Uterus (tissue), 4 donors: ENCODE results near the gene DGCR2. TPM values are rescaled to one million over a fixed set of nuclear protein-coding genes. Genes with fewer than 3 reads are reported as not detected.
"Not testable (repeated sequence)": the region's sequence is repeated elsewhere in the genome, so short reads cannot be mapped to it uniquely, and the experiment has no call there.

Experiments used
- DNase-seq, 2 donors: peaks; one replicate each; pipeline ENCODE4 v3.0.0-alpha.2; 2019 to 2020
- H3K27ac ChIP-seq, 2 donors: fragments of 200-600 bp; sonication (generic); 1 replicate in 1 of 2; 2 replicates in 1 of 2; pipeline ENCODE4 v1.5.1; 2016 to 2018
- H3K27me3 ChIP-seq, 2 donors: fragments of 200-600 bp; sonication (generic); one replicate each; pipeline ENCODE4 v1.5.1; 2018 to 2019; ENCODE audit warnings: control low read depth in 1 of 2
- H3K36me3 ChIP-seq, 2 donors: fragments of 200-600 bp; sonication (generic); one replicate each; pipeline ENCODE4 v1.5.1; 2019; ENCODE audit warnings: control low read depth in 1 of 2
- H3K4me1 ChIP-seq, 2 donors: fragments of 200-600 bp; sonication (generic); one replicate each; pipeline ENCODE4 v1.5.1; 2018 to 2019; ENCODE audit warnings: control low read depth in 1 of 2
- H3K4me3 ChIP-seq, 2 donors: fragments of 200-600 bp; sonication (generic); 1 replicate in 1 of 2; 2 replicates in 1 of 2; pipeline ENCODE4 v1.5.1; 2018 to 2019; ENCODE audit warnings: mild to moderate bottlenecking in 1 of 2
- H3K9me3 ChIP-seq, 2 donors: fragments of 200-600 bp; sonication (generic); one replicate each; pipeline ENCODE4 v1.5.1; 2019; ENCODE audit warnings: control low read depth in 1 of 2
- CTCF ChIP-seq, 4 experiments: fragments of 200-600 bp in 2 of 4; fragments of 450-650 bp in 2 of 4; sonication (generic) in 2 of 4; IDR thresholded peaks; one replicate each; pipeline ENCODE4 v1.5.1; 2016 to 2019; ENCODE audit warnings: antibody characterized with exemption in 4 of 4, mild to moderate bottlenecking in 2 of 4, moderate library complexity in 1 of 4
- POLR2A ChIP-seq, 2 donors: fragments of 450-650 bp; IDR thresholded peaks; one replicate each; pipeline ENCODE4 v1.6.1; 2016; ENCODE audit warnings: antibody characterized with exemption in 2 of 2, mild to moderate bottlenecking in 1 of 2, moderate library complexity in 1 of 2
- intact Hi-C: fragments of 100-400 bp; cut with DNase I; formaldehyde crosslinking; loops from one replicate; pipeline ENCODE4 v1.15.1; 2023; ENCODE audit warnings: low total_unique reads
- total RNA-seq, 4 donors: library from RNA; depleted of rRNA in 3 of 4; stranded (reverse); fragments of >200 nt in 3 of 4; gene quantifications; one replicate each; pipeline versions ENCODE4 v1.1.0 to v1.2.4, GENCODE V29; 2014 to 2023
- donor health status: DM: yes; HTN: yes; CAD: no.

The DGCR2 gene
- total RNA-seq, 4 donors from 2014 or later, result 18.2 to 88.9 (median 47.6) TPM

GRCh38 chr22:19051381-19052072 is 70.7 kb downstream of the DGCR2 start:
- Histone ChIP-seq H3K4me1 (no peaks in the 10 kb centered on the region), H3K9me3 (no peaks in the 10 kb centered on the region), H3K27ac (no peak overlapping the region), H3K27me3 (no peaks in the 10 kb centered on the region), H3K36me3 (no peaks in the 10 kb centered on the region), H3K4me3 (no peak overlapping the region)
- intact Hi-C loops, result no loop called here
- DNase-seq, result no peak
- TF ChIP-seq POLR2A (IDR thresholded peaks at IDR 0.05) (no peak), CTCF (IDR thresholded peaks at IDR 0.05) (no peak)

- H3K4me1 ChIP-seq, H3K27me3 ChIP-seq, H3K36me3 ChIP-seq, intact Hi-C loops, H3K9me3 ChIP-seq, H3K4me3 ChIP-seq, DNase-seq, H3K27ac ChIP-seq: not testable (repeated sequence)
Measured at GRCh38 chr22:19050847-19051246, 71.4 kb downstream of the DGCR2 start.

- no peaks in the 10 kb centered on the region for H3K9me3 ChIP-seq
- H3K27ac ChIP-seq, result no peak overlapping the region
- TF ChIP-seq CTCF (IDR thresholded peaks at IDR 0.05) (no peak), POLR2A (IDR thresholded peaks at IDR 0.05) (no peak)
- intact Hi-C loops, result no loop called here
- H3K4me3 ChIP-seq, result no peak overlapping the region
- no peaks in the 10 kb centered on the region for H3K27me3 ChIP-seq
- DNase-seq, result no peak
- no peaks in the 10 kb centered on the region for H3K36me3 ChIP-seq
- H3K4me1 ChIP-seq, result no peaks in the 10 kb centered on the region
Measured at GRCh38 chr22:19050117-19050516, 72.1 kb downstream of the DGCR2 start.

GRCh38 chr22:19048531-19048930 is 73.7 kb downstream of the DGCR2 start:
- TF ChIP-seq POLR2A (IDR thresholded peaks at IDR 0.05) (no peak), CTCF (IDR thresholded peaks at IDR 0.05) (no peak)
- no peak for DNase-seq
- no peaks in the 10 kb centered on the region for H3K4me1 ChIP-seq
- no peak overlapping the region for H3K27ac ChIP-seq
- intact Hi-C loops, result no loop called here
- no peaks in the 10 kb centered on the region for H3K9me3 ChIP-seq
- no peaks in the 10 kb centered on the region for H3K27me3 ChIP-seq
- no peaks in the 10 kb centered on the region for H3K36me3 ChIP-seq
- H3K4me3 ChIP-seq, result no peak overlapping the region

- H3K4me3 ChIP-seq, result no peak overlapping the region
- TF ChIP-seq POLR2A (IDR thresholded peaks at IDR 0.05) (no peak), CTCF (IDR thresholded peaks at IDR 0.05) (no peak)
- no peaks in the 10 kb centered on the region for H3K9me3 ChIP-seq
- no peak overlapping the region for H3K27ac ChIP-seq
- intact Hi-C loops, result no loop called here
- no peaks in the 10 kb centered on the region for H3K27me3 ChIP-seq
- no peaks in the 10 kb centered on the region for H3K4me1 ChIP-seq
- DNase-seq, result no peak
- H3K36me3 ChIP-seq, result no peaks in the 10 kb centered on the region
Measured at GRCh38 chr22:19047993-19048392, 74.2 kb downstream of the DGCR2 start.
